ENCODE measurements around the gene POLRMT.
"Not testable (repeated sequence)": the region's sequence is repeated elsewhere in the genome, so short reads cannot be mapped to it uniquely, and the experiment has no call there.

The POLRMT gene

GRCh38 chr19:647566-648284, 14.4 kb upstream of the POLRMT start:
- DNase-seq (ENCODE audit: low spot score): no peak

- DNase-seq (ENCODE audit: low spot score): no peak
Observed at GRCh38 chr19:646779-647565, 13.6 kb upstream of the POLRMT start.

GRCh38 chr19:645912-646778, 12.8 kb upstream of the POLRMT start:
- no peak for DNase-seq (ENCODE audit: low spot score)

- no peak for DNase-seq (ENCODE audit: low spot score)
Observed at GRCh38 chr19:644789-645188, 11.5 kb upstream of the POLRMT start.

- DNase-seq (ENCODE audit: low spot score): no peak
Observed at GRCh38 chr19:644363-644762, 11.0 kb upstream of the POLRMT start.

GRCh38 chr19:643736-644135, 10.4 kb upstream of the POLRMT start:
- no peak for DNase-seq (ENCODE audit: low spot score)

- no peak for DNase-seq (ENCODE audit: low spot score)
Observed at GRCh38 chr19:642767-643727, 9.7 kb upstream of the POLRMT start.

- no peak for DNase-seq (ENCODE audit: low spot score)
Observed at GRCh38 chr19:641702-642101, 8.4 kb upstream of the POLRMT start.

- no peak for DNase-seq (ENCODE audit: low spot score)
Observed at GRCh38 chr19:640606-641189, 7.4 kb upstream of the POLRMT start.

- no peak for DNase-seq (ENCODE audit: low spot score)
Observed at GRCh38 chr19:640161-640558, 6.8 kb upstream of the POLRMT start.

GRCh38 chr19:639253-640160, 6.2 kb upstream of the POLRMT start, which contains the start of gene FGF22:
FGF22 (plus strand) TSS chr19:639879; CDS start chr19:639926, 47 bp downstream.
- DNase-seq (ENCODE audit: low spot score): peak; percentile 92

GRCh38 chr19:638906-639252, 5.5 kb upstream of the POLRMT start:
- DNase-seq (ENCODE audit: low spot score): no peak

GRCh38 chr19:634975-635652, 1.8 kb upstream of the POLRMT start:
- DNase-seq (ENCODE audit: low spot score): no peak

GRCh38 chr19:633786-634639, 676 bp upstream of the POLRMT start:
- no peak for DNase-seq (ENCODE audit: low spot score)

GRCh38 chr19:632579-633067, 714 bp downstream of the POLRMT start:
- DNase-seq (ENCODE audit: low spot score): peak; percentile 58

GRCh38 chr19:629961-630714, 3.2 kb downstream of the POLRMT start:
- DNase-seq (ENCODE audit: low spot score): no peak

GRCh38 chr19:629515-629914, 3.8 kb downstream of the POLRMT start:
- not testable (repeated sequence) for DNase-seq (ENCODE audit: low spot score)

Measured in activated CD4-positive, alpha-beta T cell treated with anti-CD3 and anti-CD28 coated beads, Interleukin-2, Interleukin-4, amounts not matched to agents 100 ng/mL and 50 ng/mL, durations not matched to agents 16 hours and 8 hours (primary cell).